ENCODE data around the gene PTGDS. TPM values are rescaled to one million over a fixed set of nuclear protein-coding genes. Genes with fewer than 3 reads are reported as not detected.

The PTGDS gene
- total RNA-seq, 4 donors from 2014 or later, result 1.2 to 21.5 (median 7.8) TPM

DNA sequence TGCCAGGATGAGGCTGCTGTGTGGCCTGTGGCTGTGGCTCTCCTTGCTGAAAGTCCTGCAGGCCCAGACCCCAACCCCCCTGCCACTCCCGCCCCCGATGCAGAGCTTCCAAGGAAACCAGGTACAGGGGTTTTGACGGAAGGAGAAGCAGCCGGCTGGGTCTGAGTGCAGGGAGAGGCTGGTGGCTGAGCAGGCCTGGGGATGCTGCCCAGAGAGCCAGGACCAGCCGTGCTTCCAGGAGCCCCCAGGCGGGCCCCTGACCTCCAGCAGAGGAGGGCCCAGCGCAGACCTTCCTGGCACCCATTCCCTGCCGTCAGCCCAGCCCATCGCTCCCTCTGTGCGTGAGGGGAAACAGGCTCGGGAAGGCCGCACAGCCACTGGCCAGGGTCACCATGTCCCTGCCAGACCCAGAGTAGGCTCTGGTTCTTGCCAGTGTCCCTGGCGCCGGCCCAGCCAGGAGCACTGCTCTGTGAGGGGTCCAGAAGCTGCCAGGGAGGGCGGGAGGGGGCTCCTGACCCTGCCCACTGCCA, 24.9 kb upstream of the PTGDS start:
- Histone ChIP-seq H3K4me1 (peaks cover 0 to 24% (median 4%) of the 10 kb centered on the region in 4 donors), H3K4me3 (no peak overlapping the region), H3K9me3 (no peaks in the 10 kb centered on the region), H3K27ac (no peak overlapping the region), H3K36me3 (no peaks in the 10 kb centered on the region), H3K27me3 (no peaks in the 10 kb centered on the region)
- DNase-seq, result no peak
- TF ChIP-seq, protein P1, sequence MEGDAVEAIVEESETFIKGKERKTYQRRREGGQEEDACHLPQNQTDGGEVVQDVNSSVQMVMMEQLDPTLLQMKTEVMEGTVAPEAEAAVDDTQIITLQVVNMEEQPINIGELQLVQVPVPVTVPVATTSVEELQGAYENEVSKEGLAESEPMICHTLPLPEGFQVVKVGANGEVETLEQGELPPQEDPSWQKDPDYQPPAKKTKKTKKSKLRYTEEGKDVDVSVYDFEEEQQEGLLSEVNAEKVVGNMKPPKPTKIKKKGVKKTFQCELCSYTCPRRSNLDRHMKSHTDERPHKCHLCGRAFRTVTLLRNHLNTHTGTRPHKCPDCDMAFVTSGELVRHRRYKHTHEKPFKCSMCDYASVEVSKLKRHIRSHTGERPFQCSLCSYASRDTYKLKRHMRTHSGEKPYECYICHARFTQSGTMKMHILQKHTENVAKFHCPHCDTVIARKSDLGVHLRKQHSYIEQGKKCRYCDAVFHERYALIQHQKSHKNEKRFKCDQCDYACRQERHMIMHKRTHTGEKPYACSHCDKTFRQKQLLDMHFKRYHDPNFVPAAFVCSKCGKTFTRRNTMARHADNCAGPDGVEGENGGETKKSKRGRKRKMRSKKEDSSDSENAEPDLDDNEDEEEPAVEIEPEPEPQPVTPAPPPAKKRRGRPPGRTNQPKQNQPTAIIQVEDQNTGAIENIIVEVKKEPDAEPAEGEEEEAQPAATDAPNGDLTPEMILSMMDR (IDR thresholded peaks at IDR 0.05), result no peak
- no peak for TF ChIP-seq POLR2A (IDR thresholded peaks at IDR 0.05)

DNA sequence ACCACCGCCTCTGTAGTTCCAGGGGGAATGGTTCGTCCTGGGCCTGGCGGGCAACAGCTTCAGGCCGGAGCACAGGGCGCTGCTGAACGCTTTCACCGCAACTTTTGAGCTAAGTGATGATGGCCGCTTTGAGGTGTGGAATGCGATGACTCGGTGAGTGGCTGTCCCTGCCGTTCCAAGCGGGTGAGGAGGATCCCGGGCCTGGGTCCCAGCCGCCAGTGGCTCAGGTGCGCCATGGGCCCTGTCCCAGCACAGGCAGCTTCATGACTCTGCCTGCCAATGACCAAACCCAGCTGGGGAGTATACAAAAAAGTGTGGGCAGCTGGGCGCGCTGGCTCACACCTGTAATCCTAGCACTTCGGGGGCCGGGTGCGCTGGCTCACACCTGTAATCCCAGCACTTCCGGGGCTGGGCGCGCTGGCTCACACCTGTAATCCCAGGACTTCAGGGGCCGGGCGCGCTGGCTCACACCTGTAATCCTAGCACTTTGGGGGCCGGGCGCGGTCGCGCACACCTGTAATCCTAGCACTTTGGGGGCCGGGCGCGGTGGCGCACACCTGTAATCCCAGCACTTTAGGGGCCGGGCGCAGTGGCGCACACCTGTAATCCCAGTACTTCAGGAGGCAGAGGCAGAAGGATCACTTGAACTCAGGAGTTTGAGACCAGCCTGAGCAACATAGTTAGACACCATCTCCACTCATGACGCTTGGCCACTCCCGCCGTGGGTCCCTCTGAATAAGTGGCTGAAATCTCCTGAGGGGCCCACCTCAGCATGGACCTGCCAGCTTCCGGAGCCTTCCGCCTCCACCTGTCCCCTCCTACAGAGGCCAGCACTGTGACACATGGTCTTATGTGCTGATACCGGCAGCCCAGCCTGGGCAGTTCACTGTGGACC, 24.2 kb upstream of the PTGDS start:
- no peaks in the 10 kb centered on the region for H3K9me3 ChIP-seq
- no peak for DNase-seq
- H3K27me3 ChIP-seq, result no peaks in the 10 kb centered on the region
- H3K36me3 ChIP-seq, result no peaks in the 10 kb centered on the region
- H3K4me3 ChIP-seq, result no peak overlapping the region
- peaks cover 0 to 19% (median 4%) of the 10 kb centered on the region in 4 donors for H3K4me1 ChIP-seq
- TF ChIP-seq, protein P1 (IDR thresholded peaks at IDR 0.05), result no peak
- no peak for TF ChIP-seq POLR2A (IDR thresholded peaks at IDR 0.05)
- no peak overlapping the region for H3K27ac ChIP-seq

DNA sequence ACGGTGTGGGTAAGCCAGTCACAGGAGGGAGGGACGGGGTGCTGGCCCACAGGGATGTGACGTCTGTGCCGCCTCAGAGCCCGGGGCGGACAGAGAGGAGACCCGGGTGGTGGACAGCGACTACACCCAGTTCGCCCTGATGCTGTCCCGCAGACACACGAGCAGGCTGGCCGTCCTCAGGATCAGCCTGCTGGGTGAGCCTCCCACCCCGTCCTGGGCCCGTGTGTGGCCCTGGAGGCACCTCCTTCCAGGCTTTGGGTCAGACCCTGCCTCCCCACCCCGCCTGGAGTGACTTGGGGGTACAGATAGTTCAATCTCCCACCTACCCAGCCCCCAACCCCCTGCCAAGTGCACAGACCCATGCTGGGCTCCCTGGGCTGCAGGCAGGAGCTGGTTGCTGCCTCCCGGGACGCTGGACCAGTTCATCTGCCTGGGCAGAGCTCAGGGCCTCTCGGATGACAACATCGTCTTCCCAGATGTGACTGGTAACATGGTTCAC, 23.5 kb upstream of the PTGDS start:
- Histone ChIP-seq H3K27me3 (no peaks in the 10 kb centered on the region), H3K4me1 (peaks cover 0 to 13% (median 4%) of the 10 kb centered on the region in 4 donors), H3K9me3 (no peaks in the 10 kb centered on the region), H3K27ac (no peak overlapping the region), H3K36me3 (no peaks in the 10 kb centered on the region), H3K4me3 (no peak overlapping the region)
- TF ChIP-seq, protein P1 (IDR thresholded peaks at IDR 0.05), result no peak
- TF ChIP-seq POLR2A (IDR thresholded peaks at IDR 0.05), result no peak
- no peak for DNase-seq

DNA sequence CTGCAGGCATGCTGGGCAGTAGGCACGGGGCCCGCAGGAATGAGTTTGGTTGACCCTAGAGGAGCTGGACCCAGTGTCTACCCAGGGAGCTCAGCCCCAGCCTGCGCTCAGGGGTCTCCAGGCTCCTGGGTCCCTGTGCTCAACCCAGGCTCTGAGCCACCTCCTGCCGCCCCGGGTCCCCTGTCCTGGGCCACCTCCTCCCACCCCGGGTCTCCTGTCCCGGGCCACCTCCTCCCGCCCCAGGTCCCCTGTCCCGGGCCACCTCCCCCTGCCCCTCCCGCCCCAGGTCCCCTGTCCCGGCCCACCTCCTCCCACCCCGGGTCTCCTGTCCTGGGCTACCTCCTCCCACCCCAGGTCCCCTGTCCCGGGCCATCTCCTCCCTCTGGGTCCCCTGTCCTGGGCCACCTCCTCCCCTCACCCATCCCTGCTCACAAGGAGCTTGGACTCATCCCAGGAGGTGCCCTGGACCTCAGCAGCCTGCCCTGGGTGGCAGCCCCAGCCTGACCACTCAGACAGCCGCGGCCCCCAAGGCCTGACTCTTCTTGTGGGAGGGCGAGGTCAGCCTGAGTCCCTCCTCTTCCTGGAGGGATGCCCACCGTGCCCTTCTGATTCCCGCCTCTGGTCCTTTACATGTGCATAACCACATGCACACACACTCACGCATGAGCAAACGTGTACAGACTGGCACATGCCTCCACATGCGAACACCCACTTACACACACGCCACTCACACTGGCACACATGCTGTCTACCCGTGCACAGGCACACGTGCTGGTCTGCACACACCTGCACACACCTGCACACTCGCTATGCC, 22.8 kb upstream of the PTGDS start:
- TF ChIP-seq, protein P1 (IDR thresholded peaks at IDR 0.05), result no peak
- TF ChIP-seq POLR2A (IDR thresholded peaks at IDR 0.05), result no peak
- H3K27me3 ChIP-seq, result no peaks in the 10 kb centered on the region
- no peak overlapping the region for H3K4me3 ChIP-seq
- H3K9me3 ChIP-seq, result no peaks in the 10 kb centered on the region
- no peak for DNase-seq
- H3K27ac ChIP-seq, result no peak overlapping the region
- H3K36me3 ChIP-seq, result no peaks in the 10 kb centered on the region
- peaks cover 0 to 8% (median 2%) of the 10 kb centered on the region in 4 donors for H3K4me1 ChIP-seq

DNA sequence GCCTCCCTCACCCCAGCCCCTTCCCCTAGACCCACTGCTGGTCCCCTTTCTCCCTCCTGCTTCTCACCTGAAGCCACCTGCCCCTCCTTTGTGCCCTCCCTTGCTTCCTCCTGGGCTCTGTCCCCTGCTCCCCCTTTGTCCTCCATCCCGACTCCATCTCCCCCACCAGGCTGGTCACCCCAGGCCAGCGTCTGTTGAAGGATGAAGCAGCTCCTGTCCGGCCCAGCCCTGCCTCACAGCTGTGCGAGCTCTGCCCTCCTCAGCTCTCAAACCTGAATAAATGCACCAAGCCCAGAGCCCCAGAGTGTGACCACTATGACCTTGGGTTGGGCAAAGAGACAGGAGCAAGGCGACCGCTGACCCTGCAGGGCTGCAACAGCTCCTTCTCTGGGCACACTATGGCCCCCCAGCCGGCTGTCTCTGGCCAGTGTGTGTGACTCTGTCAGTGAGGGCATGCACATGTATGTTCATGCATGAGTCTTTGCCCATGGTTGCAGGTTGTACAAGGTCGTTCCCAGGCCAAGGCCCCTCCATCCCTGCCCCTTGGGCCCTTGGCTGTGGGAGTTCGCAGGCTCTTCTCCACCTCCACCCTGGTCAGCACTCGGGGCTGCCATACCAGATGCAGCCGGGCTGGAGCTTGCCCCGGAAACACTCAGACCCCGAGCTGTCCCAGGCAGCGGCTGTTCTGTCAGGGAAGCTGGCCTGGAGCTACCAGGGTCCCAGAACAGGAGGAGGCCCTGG, 21.9 kb upstream of the PTGDS start:
- Histone ChIP-seq H3K27me3 (no peaks in the 10 kb centered on the region), H3K36me3 (no peaks in the 10 kb centered on the region), H3K4me1 (peaks cover 0 to 4% (median 2%) of the 10 kb centered on the region in 4 donors), H3K27ac (no peak overlapping the region), H3K9me3 (no peaks in the 10 kb centered on the region), H3K4me3 (no peak overlapping the region)
- TF ChIP-seq, protein P1 (IDR thresholded peaks at IDR 0.05), result no peak
- no peak for TF ChIP-seq POLR2A (IDR thresholded peaks at IDR 0.05)
- no peak for DNase-seq
